Measurements from ENCODE around the gene USH2A. TPM values are rescaled to one million over a fixed set of nuclear protein-coding genes. Genes with fewer than 3 reads are reported as not detected.

USH2A gene
- polyA plus RNA-seq, 2 of the 4 experiments (the other 2 are of a cell fraction), result not detected

DNA sequence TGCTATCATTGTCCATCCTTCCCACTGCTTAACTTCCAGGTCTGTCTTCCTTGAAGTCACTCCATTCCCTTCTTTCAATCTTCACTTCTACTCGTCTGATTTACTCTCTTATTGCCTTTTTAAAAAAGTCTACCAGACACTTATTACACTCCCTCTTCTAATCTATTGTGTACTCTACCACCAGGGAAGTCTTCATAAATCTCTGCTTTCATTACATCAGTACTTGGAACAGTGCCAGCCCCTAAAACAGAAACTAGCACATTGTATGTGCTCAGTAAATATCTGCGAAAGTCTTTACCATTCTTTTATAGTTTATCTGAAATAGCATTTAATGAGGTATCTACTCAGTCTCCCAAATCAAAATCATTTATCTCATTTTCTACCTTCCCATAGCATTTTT is 236.4 kb downstream of the USH2A start:
- Histone ChIP-seq H3K4me1 (0 out of 3 replicates have a peak, but pooled peaks cover 5% of the 10 kb centered on the region), H3K27ac (no peak overlapping the region), H3K9me3 (no peaks in the 10 kb centered on the region), H3K4me2 (no peak overlapping the region), H3K4me3 (no peak overlapping the region)
- POLR2A ChIA-PET, result no interaction called here
- no peak for TF ChIP-seq GATA3 (IDR thresholded peaks at IDR 0.05; ENCODE audit: borderline replicate concordance)
- CTCF ChIA-PET, result no interaction called here
- WGBS (ENCODE audit: missing lambda C conversion rate), result 16% methylated on average over 2 of the region's 2 CpGs
- DNase-seq (ENCODE audit: low read depth in 1 of 2, low spot score in 1 of 2) (no peak), ATAC-seq (no peak), FAIRE-seq (no peak)

DNA sequence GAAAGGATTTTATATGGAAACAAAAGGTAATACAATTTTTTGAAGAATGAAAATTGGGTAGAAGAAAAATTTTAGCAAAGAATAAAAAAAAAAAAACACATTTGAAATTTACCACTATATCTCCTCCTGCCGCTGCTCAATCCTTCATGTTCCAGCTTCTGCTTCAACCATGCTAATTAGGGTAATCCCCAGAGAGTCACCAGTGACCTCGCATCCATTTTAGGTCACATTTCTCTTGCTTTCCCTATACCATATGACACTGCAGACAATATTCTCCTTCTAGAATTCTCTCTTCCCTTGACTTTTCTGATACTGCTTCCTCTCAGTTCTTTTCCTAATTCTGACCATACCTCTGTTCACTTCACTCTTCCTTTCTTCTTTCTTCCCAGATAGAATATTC is 237.1 kb downstream of the USH2A start:
- 10% methylated on average over 2 of the region's 2 CpGs for WGBS (ENCODE audit: missing lambda C conversion rate)
- TF ChIP-seq ZNF302 (CRISPR knock-in tag; IDR thresholded peaks at IDR 0.05), result no peak
- TF ChIP-seq BHLHE40 (IDR thresholded peaks at IDR 0.05; ENCODE audit: low read depth, low read length), result no peak
- no peak for TF ChIP-seq CEBPB (IDR thresholded peaks at IDR 0.05)
- no peak for TF ChIP-seq FOXS1 (CRISPR knock-in tag; IDR thresholded peaks at IDR 0.05)
- no peak for TF ChIP-seq CBX8 (IDR thresholded peaks at IDR 0.05)
- Histone ChIP-seq H3K4me2 (no peak overlapping the region), H3K9me3 (no peaks in the 10 kb centered on the region), H3K27ac (no peak overlapping the region), H3K4me3 (no peak overlapping the region), H3K4me1 (0 out of 3 replicates have a peak, but pooled peaks cover 5% of the 10 kb centered on the region)
- ChIA-PET CTCF (no interaction called here), POLR2A (no interaction called here)
- DNase-seq (ENCODE audit: low read depth in 1 of 2, low spot score in 1 of 2), result no peak
- no peak for FAIRE-seq
- no peak for ATAC-seq

DNA sequence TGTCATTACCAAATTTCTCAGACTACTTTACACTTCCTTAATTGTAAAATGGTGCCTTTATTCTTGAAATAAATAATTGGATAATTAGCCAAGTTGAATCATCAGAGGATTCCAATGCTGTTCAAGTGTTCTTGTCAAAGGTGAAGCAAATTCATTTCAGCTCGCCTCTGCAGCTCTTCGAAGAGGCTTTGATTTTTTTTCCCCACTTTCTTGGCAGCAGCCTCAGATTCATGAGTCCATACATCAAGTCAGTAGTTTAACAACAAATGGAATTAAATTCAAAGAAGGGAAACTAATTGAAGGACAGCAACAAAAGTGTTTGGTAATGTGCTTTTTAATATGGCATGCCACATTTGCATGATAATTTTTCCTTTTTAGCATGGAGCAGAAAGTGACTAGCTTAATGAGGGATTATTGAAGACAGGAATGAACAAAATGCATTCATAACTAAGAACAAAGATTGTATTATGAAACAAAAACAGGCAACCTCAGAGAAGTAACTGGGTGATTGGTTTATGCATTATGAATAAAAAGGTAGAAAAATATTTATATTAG is 239.0 kb downstream of the USH2A start:
- ATAC-seq (no peak), FAIRE-seq (no peak), DNase-seq (ENCODE audit: low read depth in 1 of 2, low spot score in 1 of 2) (no peak)
- WGBS (ENCODE audit: missing lambda C conversion rate), result 5% methylated on average over 2 of the region's 2 CpGs
- ChIA-PET POLR2A (no interaction called here), CTCF (no interaction called here)
- Histone ChIP-seq H3K4me1 (0 out of 3 replicates have a peak, but pooled peaks cover 5% of the 10 kb centered on the region), H3K4me3 (no peak overlapping the region), H3K4me2 (no peak overlapping the region), H3K9me3 (no peaks in the 10 kb centered on the region), H3K27ac (no peak overlapping the region)
- TF ChIP-seq MYC (IDR thresholded peaks at IDR 0.05; ENCODE audit: borderline replicate concordance, low read length) (no peak), HOXA7 (CRISPR knock-in tag; IDR thresholded peaks at IDR 0.05) (no peak), KDM5A (IDR thresholded peaks at IDR 0.05) (no peak), ZFP36 (IDR thresholded peaks at IDR 0.05; ENCODE audit: borderline replicate concordance, partially characterized antibody) (no peak), RAD21 (conservative IDR thresholded peaks at IDR 0.05 in 1 of 2, IDR thresholded peaks at IDR 0.05 in 1 of 2) (no peak), NFE2L2 (conservative IDR thresholded peaks at IDR 0.05; ENCODE audit: low read length) (no peak), SREBF2 (IDR thresholded peaks at IDR 0.05) (no peak), TFCP2L1 (CRISPR knock-in tag; IDR thresholded peaks at IDR 0.05) (no peak)
- TF ChIP-seq, protein P1, sequence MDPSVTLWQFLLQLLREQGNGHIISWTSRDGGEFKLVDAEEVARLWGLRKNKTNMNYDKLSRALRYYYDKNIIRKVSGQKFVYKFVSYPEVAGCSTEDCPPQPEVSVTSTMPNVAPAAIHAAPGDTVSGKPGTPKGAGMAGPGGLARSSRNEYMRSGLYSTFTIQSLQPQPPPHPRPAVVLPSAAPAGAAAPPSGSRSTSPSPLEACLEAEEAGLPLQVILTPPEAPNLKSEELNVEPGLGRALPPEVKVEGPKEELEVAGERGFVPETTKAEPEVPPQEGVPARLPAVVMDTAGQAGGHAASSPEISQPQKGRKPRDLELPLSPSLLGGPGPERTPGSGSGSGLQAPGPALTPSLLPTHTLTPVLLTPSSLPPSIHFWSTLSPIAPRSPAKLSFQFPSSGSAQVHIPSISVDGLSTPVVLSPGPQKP (IDR thresholded peaks at IDR 0.05; ENCODE audit: low read depth, low read length), result no peak

DNA sequence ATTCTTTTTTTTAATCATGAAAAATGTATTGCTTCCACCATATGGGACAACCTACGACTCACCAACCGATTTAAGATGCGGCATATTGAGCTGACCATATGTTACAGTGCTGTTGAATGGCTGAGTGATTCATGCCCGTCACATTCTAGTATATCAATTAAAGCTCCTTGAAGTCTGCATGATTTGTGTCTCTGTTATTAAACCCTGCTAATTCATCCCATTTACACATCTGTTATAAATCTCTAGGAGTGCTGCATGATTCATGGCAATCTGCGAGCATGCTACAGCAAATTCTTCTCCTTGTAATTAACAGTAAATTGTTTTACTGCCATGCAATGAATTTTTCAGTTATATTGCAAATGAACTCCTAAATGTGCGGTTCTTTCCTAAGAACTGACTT is 239.8 kb downstream of the USH2A start:
- Histone ChIP-seq H3K4me3 (no peak overlapping the region), H3K4me1 (0 out of 3 replicates have a peak, but pooled peaks cover 5% of the 10 kb centered on the region), H3K9me3 (no peaks in the 10 kb centered on the region), H3K4me2 (peak overlapping the region; percentile 41), H3K27ac (no peak overlapping the region)
- CTCF ChIA-PET, result no interaction called here
- POLR2A ChIA-PET, result no interaction called here
- FAIRE-seq, result no peak
- 3% methylated on average over 6 of the region's 6 CpGs for WGBS (ENCODE audit: missing lambda C conversion rate)
- TF ChIP-seq, protein P2, sequence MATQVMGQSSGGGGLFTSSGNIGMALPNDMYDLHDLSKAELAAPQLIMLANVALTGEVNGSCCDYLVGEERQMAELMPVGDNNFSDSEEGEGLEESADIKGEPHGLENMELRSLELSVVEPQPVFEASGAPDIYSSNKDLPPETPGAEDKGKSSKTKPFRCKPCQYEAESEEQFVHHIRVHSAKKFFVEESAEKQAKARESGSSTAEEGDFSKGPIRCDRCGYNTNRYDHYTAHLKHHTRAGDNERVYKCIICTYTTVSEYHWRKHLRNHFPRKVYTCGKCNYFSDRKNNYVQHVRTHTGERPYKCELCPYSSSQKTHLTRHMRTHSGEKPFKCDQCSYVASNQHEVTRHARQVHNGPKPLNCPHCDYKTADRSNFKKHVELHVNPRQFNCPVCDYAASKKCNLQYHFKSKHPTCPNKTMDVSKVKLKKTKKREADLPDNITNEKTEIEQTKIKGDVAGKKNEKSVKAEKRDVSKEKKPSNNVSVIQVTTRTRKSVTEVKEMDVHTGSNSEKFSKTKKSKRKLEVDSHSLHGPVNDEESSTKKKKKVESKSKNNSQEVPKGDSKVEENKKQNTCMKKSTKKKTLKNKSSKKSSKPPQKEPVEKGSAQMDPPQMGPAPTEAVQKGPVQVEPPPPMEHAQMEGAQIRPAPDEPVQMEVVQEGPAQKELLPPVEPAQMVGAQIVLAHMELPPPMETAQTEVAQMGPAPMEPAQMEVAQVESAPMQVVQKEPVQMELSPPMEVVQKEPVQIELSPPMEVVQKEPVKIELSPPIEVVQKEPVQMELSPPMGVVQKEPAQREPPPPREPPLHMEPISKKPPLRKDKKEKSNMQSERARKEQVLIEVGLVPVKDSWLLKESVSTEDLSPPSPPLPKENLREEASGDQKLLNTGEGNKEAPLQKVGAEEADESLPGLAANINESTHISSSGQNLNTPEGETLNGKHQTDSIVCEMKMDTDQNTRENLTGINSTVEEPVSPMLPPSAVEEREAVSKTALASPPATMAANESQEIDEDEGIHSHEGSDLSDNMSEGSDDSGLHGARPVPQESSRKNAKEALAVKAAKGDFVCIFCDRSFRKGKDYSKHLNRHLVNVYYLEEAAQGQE (IDR thresholded peaks at IDR 0.05), result no peak
- TF ChIP-seq RNF2 (IDR thresholded peaks at IDR 0.05; ENCODE audit: borderline replicate concordance, low read depth), result no peak
- no peak for TF ChIP-seq CBX8 (IDR thresholded peaks at IDR 0.05)
- TF ChIP-seq, protein P3, sequence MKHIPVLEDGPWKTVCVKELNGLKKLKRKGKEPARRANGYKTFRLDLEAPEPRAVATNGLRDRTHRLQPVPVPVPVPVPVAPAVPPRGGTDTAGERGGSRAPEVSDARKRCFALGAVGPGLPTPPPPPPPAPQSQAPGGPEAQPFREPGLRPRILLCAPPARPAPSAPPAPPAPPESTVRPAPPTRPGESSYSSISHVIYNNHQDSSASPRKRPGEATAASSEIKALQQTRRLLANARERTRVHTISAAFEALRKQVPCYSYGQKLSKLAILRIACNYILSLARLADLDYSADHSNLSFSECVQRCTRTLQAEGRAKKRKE (CRISPR knock-in tag; IDR thresholded peaks at IDR 0.05; ENCODE audit: low read depth), result no peak
- TF ChIP-seq MAFK (IDR thresholded peaks at IDR 0.05; ENCODE audit: partially characterized antibody), result no peak
- no peak for TF ChIP-seq BHLHE40 (IDR thresholded peaks at IDR 0.05; ENCODE audit: low read depth, low read length)
- no peak for TF ChIP-seq POLR2AphosphoS2 (conservative IDR thresholded peaks at IDR 0.05; ENCODE audit: low read length)
- TF ChIP-seq PHF8 (IDR thresholded peaks at IDR 0.05; ENCODE audit: borderline replicate concordance, low read depth), result no peak
- no peak for TF ChIP-seq EP300 (IDR thresholded peaks at IDR 0.05)
- TF ChIP-seq EHF (CRISPR knock-in tag; IDR thresholded peaks at IDR 0.05), result no peak
- TF ChIP-seq CBX2 (IDR thresholded peaks at IDR 0.05; ENCODE audit: borderline replicate concordance, low read depth), result no peak
- no peak for TF ChIP-seq NR3C1 (IDR thresholded peaks at IDR 0.05)
- TF ChIP-seq KDM5A (IDR thresholded peaks at IDR 0.05), result no peak
- TF ChIP-seq RAD21 (conservative IDR thresholded peaks at IDR 0.05 in 1 of 2, IDR thresholded peaks at IDR 0.05 in 1 of 2), result no peak
- no peak for TF ChIP-seq HOXB13 (CRISPR knock-in tag; IDR thresholded peaks at IDR 0.05; ENCODE audit: low read depth)
- TF ChIP-seq FOSB (CRISPR knock-in tag; IDR thresholded peaks at IDR 0.05), result no peak
- ATAC-seq, result no peak
- no peak for DNase-seq (ENCODE audit: low read depth in 1 of 2, low spot score in 1 of 2)
